Suprapubic skin (tissue), 4 donors: ENCODE results near the gene SGCD.

Experiments
- CTCF ChIP-seq, 2 donors: fragments of 200-600 bp in 1 of 2; fragments of 450-650 bp in 1 of 2; sonication (generic) in 1 of 2; IDR thresholded peaks; one replicate each; pipeline ENCODE4 v1.5.1; 2016 to 2019; ENCODE audit warnings: antibody characterized with exemption in 2 of 2, mild to moderate bottlenecking in 1 of 2, moderate library complexity in 1 of 2
- EP300 ChIP-seq: sonication (generic); formaldehyde crosslinking; IDR thresholded peaks from one replicate; pipeline ENCODE4 v1.6.1; 2017; ENCODE audit warnings: antibody characterized with exemption
- POLR2A ChIP-seq, 2 donors: fragments of 450-650 bp; IDR thresholded peaks; one replicate each; pipeline ENCODE4 v1.6.1; 2017; ENCODE audit warnings: antibody characterized with exemption in 2 of 2, mild to moderate bottlenecking in 2 of 2, moderate library complexity in 2 of 2
- POLR2AphosphoS5 ChIP-seq, 3 donors: sonication (generic); formaldehyde crosslinking; IDR thresholded peaks; one replicate each; pipeline ENCODE4 v1.6.1; 2017; ENCODE audit warnings: antibody characterized with exemption in 3 of 3

GRCh38 chr5:156486394-156487238, 159.7 kb downstream of the SGCD start:
- TF ChIP-seq CTCF (IDR thresholded peaks at IDR 0.05): no peak
- TF ChIP-seq POLR2A (IDR thresholded peaks at IDR 0.05): no peak
- TF ChIP-seq POLR2AphosphoS5 (IDR thresholded peaks at IDR 0.05): no peak
- TF ChIP-seq EP300: no peak
